HCT116 (cell line): Measurements from ENCODE around the gene CAPN5. TPM values are rescaled to one million over a fixed set of nuclear protein-coding genes. Genes with fewer than 3 reads are reported as not detected.

Source experiments
- ATAC-seq: fragments of 200-7000 bp; cut with Tn5 transposase; 2 replicates; pipeline ENCODE4 v1.9.1; 2020; ENCODE audit warnings: mild to moderate bottlenecking, moderate library complexity
- BruUV-seq: library from RNA; stranded (reverse); fragments of 400-500 nt; replicated peaks from 2 replicates; lab custom pipeline; 2021; lab: Mats Ljungman, UMichigan
- CTCF ChIA-PET: fragments of 300-600 bp; sonication (Branson Sonifier 250); formaldehyde crosslinking; loops from one replicate; lab custom pipeline; 2021; ENCODE audit warnings: antibody characterized with exemption; lab: Charles Lee
- POLR2A ChIA-PET: fragments of 300-600, 350-600 bp; sonication (Branson Sonifier 250); formaldehyde crosslinking; loops from one replicate; lab custom pipeline; 2021; ENCODE audit warnings: antibody characterized with exemption; lab: Charles Lee
- RAD21 ChIA-PET, 2 experiments: fragments of 300-600 bp; sonication (Branson Sonifier 250); formaldehyde crosslinking; loops; one replicate each; lab custom pipeline; 2023; ENCODE audit warnings: low total read pairs in 2 of 2; ENCODE audit not compliant: uncharacterized antibody in 2 of 2, unreplicated experiment in 2 of 2, low non-redundant PET in 1 of 2; lab: Charles Lee
- DNase-seq: peaks from one replicate; pipeline ENCODE4 v3.0.0-alpha.2; 2010; ENCODE audit warnings: low read depth, low spot score
- H2AFZ ChIP-seq: fragments of 200-600 bp; shearing (Covaris generic), sonication (generic); 2 replicates; pipeline ENCODE4 v1.6.1; 2017; ENCODE audit warnings: low read depth, mixed run types, mixed read lengths, antibody characterized with exemption, low read length; ENCODE audit not compliant: poor library complexity, severe bottlenecking
- H3K27ac ChIP-seq: 2 replicates; pipeline ENCODE4 v1.5.1; 2012; ENCODE audit warnings: low read depth, low read length
- H3K27me3 ChIP-seq: fragments of 200-600 bp; sonication (generic); 2 replicates; pipeline ENCODE4 v1.6.1; 2016; ENCODE audit warnings: mixed run types, low read length, mixed read lengths; ENCODE audit not compliant: insufficient read depth
- H3K36me3 ChIP-seq, 2 experiments: fragments of 200-500 bp in 1 of 2; fragments of 200-600 bp in 1 of 2; sonication (Bioruptor generic) in 1 of 2; sonication (generic) in 1 of 2; 2 replicates each; pipeline versions ENCODE4 v1.5.1 to v1.6.1; 2014 to 2016; ENCODE audit warnings: low read length in 2 of 2, inconsistent platforms in 1 of 2, mixed read lengths in 1 of 2, mixed run types in 1 of 2; ENCODE audit not compliant: insufficient read depth in 2 of 2, control insufficient read depth in 1 of 2
- H3K4me1 ChIP-seq, 2 experiments: fragments of 200-600 bp in 1 of 2; sonication (generic) in 1 of 2; 2 replicates each; pipeline versions ENCODE4 v1.5.1 to v1.6.1; 2012 to 2017; ENCODE audit warnings: low read length in 2 of 2, inconsistent platforms in 1 of 2, mild to moderate bottlenecking in 1 of 2, mixed read lengths in 1 of 2, mixed run types in 1 of 2, moderate library complexity in 1 of 2; ENCODE audit not compliant: insufficient read depth in 2 of 2, control insufficient read depth in 1 of 2
- H3K4me2 ChIP-seq: fragments of 200-600 bp; sonication (generic); 2 replicates; pipeline ENCODE4 v1.6.1; 2017; ENCODE audit warnings: mixed run types, low read length, mixed read lengths
- H3K4me3 ChIP-seq, 2 experiments: fragments of 200-600 bp in 1 of 2; sonication (generic) in 1 of 2; replicated peaks in 1 of 2; 2 replicates each; pipeline ENCODE4 v1.5.1; 2011 to 2016; ENCODE audit warnings: low read length in 2 of 2, control low read depth in 1 of 2, low read depth in 1 of 2, mild to moderate bottlenecking in 1 of 2, mixed read lengths in 1 of 2, mixed run types in 1 of 2
- H3K79me2 ChIP-seq: fragments of 200-600 bp; sonication (generic); 2 replicates; pipeline ENCODE4 v1.6.1; 2017; ENCODE audit warnings: mild to moderate bottlenecking, mixed run types, low read length, moderate library complexity, mixed read lengths; ENCODE audit not compliant: insufficient read depth
- H3K9ac ChIP-seq: fragments of 200-600 bp; sonication (generic); 2 replicates; pipeline ENCODE4 v1.6.1; 2016; ENCODE audit warnings: low read length, mixed read lengths
- H3K9me2 ChIP-seq: fragments of 200-600 bp; sonication (generic), shearing (Covaris generic); 2 replicates; pipeline ENCODE4 v1.6.1; 2017; ENCODE audit warnings: mixed run types, mild to moderate bottlenecking, moderate library complexity; ENCODE audit not compliant: insufficient read depth
- H3K9me3 ChIP-seq, 2 experiments: fragments of 200-500 bp in 1 of 2; fragments of 200-600 bp in 1 of 2; sonication (Bioruptor generic) in 1 of 2; sonication (generic) in 1 of 2; 2 replicates each; pipeline ENCODE4 v1.6.1; 2014 to 2017; ENCODE audit warnings: low read length in 2 of 2, mixed read lengths in 2 of 2, inconsistent platforms in 1 of 2, low read depth in 1 of 2, mild to moderate bottlenecking in 1 of 2, mixed run types in 1 of 2, moderate library complexity in 1 of 2; ENCODE audit not compliant: control insufficient read depth in 1 of 2, insufficient read depth in 1 of 2
- H4K20me1 ChIP-seq: fragments of 200-600 bp; sonication (generic), shearing (Covaris generic); 2 replicates; pipeline ENCODE4 v1.6.1; 2017; ENCODE audit warnings: mixed run types, mild to moderate bottlenecking, moderate library complexity; ENCODE audit not compliant: insufficient read depth
- ATF3 ChIP-seq: IDR thresholded peaks from 2 replicates; pipeline ENCODE4 v1.6.1; 2012
- CBX3 ChIP-seq: IDR thresholded peaks from 2 replicates; pipeline ENCODE4 v1.6.1; 2012; ENCODE audit warnings: low read depth
- CEBPB ChIP-seq: IDR thresholded peaks from 2 replicates; pipeline ENCODE4 v1.6.1; 2012; ENCODE audit warnings: low read depth
- EGR1 ChIP-seq: IDR thresholded peaks from 2 replicates; pipeline ENCODE4 v1.6.1; 2012; ENCODE audit warnings: low read depth
- ELF1 ChIP-seq: IDR thresholded peaks from 2 replicates; pipeline ENCODE4 v1.6.1; 2012; ENCODE audit warnings: low read depth, borderline replicate concordance
- EZH2 ChIP-seq: fragments of 200-600 bp; sonication (generic); IDR thresholded peaks from 2 replicates; pipeline ENCODE4 v1.6.1; 2017; ENCODE audit warnings: antibody characterized with exemption, mixed run types
- EZH2phosphoT487 ChIP-seq: fragments of 200-600 bp; IDR thresholded peaks from 2 replicates; pipeline ENCODE4 v1.6.1; 2018; ENCODE audit warnings: antibody characterized with exemption, borderline replicate concordance
- FOSL1 ChIP-seq: IDR thresholded peaks from 2 replicates; pipeline ENCODE4 v1.6.1; 2012; ENCODE audit warnings: low read depth
- POLR2A ChIP-seq: IDR thresholded peaks from 2 replicates; pipeline ENCODE4 v1.7.0; 2011; ENCODE audit warnings: borderline replicate concordance; ENCODE audit not compliant: insufficient read depth, insufficient read length; ENCODE audit errors: extremely low read depth
- POLR2AphosphoS5 ChIP-seq: IDR thresholded peaks from 2 replicates; pipeline ENCODE4 v1.6.1; 2011; ENCODE audit warnings: mild to moderate bottlenecking, low read depth, low read length, moderate library complexity
- REST ChIP-seq: IDR thresholded peaks from 2 replicates; pipeline ENCODE4 v1.6.1; 2012; ENCODE audit warnings: low read depth
- SP1 ChIP-seq: IDR thresholded peaks from 2 replicates; pipeline ENCODE4 v1.6.1; 2012; ENCODE audit warnings: low read depth
- SRF ChIP-seq: IDR thresholded peaks from 2 replicates; pipeline ENCODE4 v1.6.1; 2012; ENCODE audit warnings: low read depth
- TCF7L2 ChIP-seq: IDR thresholded peaks from 2 replicates; pipeline ENCODE4 v1.7.0; 2011; ENCODE audit warnings: borderline replicate concordance, inconsistent platforms; ENCODE audit not compliant: insufficient read depth, insufficient read length; ENCODE audit errors: extremely low read depth
- ZNF274 ChIP-seq: fragments of 200-500 bp; sonication (Bioruptor generic); IDR thresholded peaks from 2 replicates; pipeline ENCODE4 v1.6.1; 2014; ENCODE audit warnings: mild to moderate bottlenecking, low read depth, low read length, inconsistent platforms
- intact Hi-C: fragments of 100-400 bp; cut with micrococcal nuclease; formaldehyde crosslinking; loops from 2 replicates; pipeline ENCODE4 v1.10.0; 2022
- total RNA-seq: library from RNA; stranded (reverse); gene quantifications from one replicate; pipeline ENCODE4 v1.2.1, GENCODE V29; 2021; ENCODE audit not compliant: unreplicated experiment
- TF ChIP-seq, protein P1 (sequence below): IDR thresholded peaks from 2 replicates; pipeline ENCODE4 v1.6.1; 2011; ENCODE audit warnings: mild to moderate bottlenecking, low read length, moderate library complexity; ENCODE audit not compliant: insufficient replicate concordance; ENCODE audit errors: extremely low read depth
- TF ChIP-seq, protein P2 (sequence below), 3 experiments: fragments of 200-600 bp in 1 of 3; sonication (generic) in 1 of 3; IDR thresholded peaks in 2 of 3; conservative IDR thresholded peaks in 1 of 3; 2 replicates each; pipeline ENCODE4 v1.5.1; 2012 to 2017; ENCODE audit warnings: low read depth in 2 of 3, low read length in 2 of 3, antibody characterized with exemption in 1 of 3, borderline replicate concordance in 1 of 3, control low read depth in 1 of 3, mild to moderate bottlenecking in 1 of 3, mixed read lengths in 1 of 3, mixed run types in 1 of 3, moderate library complexity in 1 of 3; ENCODE audit not compliant: insufficient read depth in 1 of 3

Gene CAPN5
- total RNA-seq, 1 experiment from 2014 or later = 8.6 TPM

- intact Hi-C loops = no loop called here
- no peaks in the 10 kb centered on the region for H3K36me3 ChIP-seq
- TF ChIP-seq POLR2A (no peak), SRF (no peak), ZNF274 (no peak), REST (no peak), FOSL1 (no peak), POLR2AphosphoS5 (no peak), ELF1 (no peak), CEBPB (no peak), CBX3 (no peak), EGR1 (no peak), TCF7L2 (no peak), EZH2phosphoT487 (no peak), SP1 (no peak), ATF3 (no peak), EZH2 (no peak)
- TF ChIP-seq, protein P1, sequence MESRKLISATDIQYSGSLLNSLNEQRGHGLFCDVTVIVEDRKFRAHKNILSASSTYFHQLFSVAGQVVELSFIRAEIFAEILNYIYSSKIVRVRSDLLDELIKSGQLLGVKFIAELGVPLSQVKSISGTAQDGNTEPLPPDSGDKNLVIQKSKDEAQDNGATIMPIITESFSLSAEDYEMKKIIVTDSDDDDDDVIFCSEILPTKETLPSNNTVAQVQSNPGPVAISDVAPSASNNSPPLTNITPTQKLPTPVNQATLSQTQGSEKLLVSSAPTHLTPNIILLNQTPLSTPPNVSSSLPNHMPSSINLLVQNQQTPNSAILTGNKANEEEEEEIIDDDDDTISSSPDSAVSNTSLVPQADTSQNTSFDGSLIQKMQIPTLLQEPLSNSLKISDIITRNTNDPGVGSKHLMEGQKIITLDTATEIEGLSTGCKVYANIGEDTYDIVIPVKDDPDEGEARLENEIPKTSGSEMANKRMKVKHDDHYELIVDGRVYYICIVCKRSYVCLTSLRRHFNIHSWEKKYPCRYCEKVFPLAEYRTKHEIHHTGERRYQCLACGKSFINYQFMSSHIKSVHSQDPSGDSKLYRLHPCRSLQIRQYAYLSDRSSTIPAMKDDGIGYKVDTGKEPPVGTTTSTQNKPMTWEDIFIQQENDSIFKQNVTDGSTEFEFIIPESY = no peak
- TF ChIP-seq, protein P2, sequence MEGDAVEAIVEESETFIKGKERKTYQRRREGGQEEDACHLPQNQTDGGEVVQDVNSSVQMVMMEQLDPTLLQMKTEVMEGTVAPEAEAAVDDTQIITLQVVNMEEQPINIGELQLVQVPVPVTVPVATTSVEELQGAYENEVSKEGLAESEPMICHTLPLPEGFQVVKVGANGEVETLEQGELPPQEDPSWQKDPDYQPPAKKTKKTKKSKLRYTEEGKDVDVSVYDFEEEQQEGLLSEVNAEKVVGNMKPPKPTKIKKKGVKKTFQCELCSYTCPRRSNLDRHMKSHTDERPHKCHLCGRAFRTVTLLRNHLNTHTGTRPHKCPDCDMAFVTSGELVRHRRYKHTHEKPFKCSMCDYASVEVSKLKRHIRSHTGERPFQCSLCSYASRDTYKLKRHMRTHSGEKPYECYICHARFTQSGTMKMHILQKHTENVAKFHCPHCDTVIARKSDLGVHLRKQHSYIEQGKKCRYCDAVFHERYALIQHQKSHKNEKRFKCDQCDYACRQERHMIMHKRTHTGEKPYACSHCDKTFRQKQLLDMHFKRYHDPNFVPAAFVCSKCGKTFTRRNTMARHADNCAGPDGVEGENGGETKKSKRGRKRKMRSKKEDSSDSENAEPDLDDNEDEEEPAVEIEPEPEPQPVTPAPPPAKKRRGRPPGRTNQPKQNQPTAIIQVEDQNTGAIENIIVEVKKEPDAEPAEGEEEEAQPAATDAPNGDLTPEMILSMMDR (IDR thresholded peaks at IDR 0.05 in 2 of 3, conservative IDR thresholded peaks at IDR 0.05 in 1 of 3; ENCODE audit: borderline replicate concordance in 1 of 3, insufficient read depth in 1 of 3, low read depth in 2 of 3, low read length in 2 of 3) = no peak
- TF ChIP-seq, all 23 proteins: peak for 0
- no peaks in the 10 kb centered on the region for H3K27me3 ChIP-seq
- ChIA-PET CTCF (no interaction called here), RAD21 (no interaction called here), POLR2A (no interaction called here)
- no peak overlapping the region for H3K27ac ChIP-seq
- H4K20me1 ChIP-seq = no peaks in the 10 kb centered on the region
- H3K9me3 ChIP-seq = no peaks in the 10 kb centered on the region
- BruUV-seq = no TSS peak
- no peak overlapping the region for H3K4me2 ChIP-seq
- no peaks in the 10 kb centered on the region for H3K79me2 ChIP-seq
- H2AFZ ChIP-seq = no peak overlapping the region
- DNase-seq (no peak), ATAC-seq (no peak)
- no peaks in the 10 kb centered on the region for H3K4me1 ChIP-seq
- no peak overlapping the region for H3K4me3 ChIP-seq
- no peak overlapping the region for H3K9ac ChIP-seq
- H3K9me2 ChIP-seq = no peaks in the 10 kb centered on the region
These were observed 88.9 kb downstream of the CAPN5 start for GRCh38 chr11:77155556-77156130.
